Measurements from ENCODE around the gene UBE2D1.

DNA sequence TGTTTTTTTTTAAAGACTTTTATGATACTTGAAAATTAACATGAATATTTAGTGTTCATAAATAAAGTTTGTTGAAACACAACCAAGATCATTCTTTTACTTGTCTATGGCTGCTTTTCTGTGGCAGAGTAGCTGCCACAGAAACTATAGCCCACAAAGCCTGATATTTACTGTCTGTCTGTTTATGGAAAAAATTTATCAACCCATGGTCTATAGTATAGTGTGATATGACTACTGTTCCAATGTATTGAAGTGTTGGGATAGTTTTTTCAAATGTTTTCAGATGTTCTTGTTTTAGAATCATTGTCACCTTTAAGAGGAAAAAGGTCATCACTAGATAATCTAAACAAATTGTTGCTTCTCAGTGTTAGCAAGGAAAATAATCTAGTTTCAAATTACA is 61.3 kb downstream of the UBE2D1 start:
- TF ChIP-seq, protein P1, sequence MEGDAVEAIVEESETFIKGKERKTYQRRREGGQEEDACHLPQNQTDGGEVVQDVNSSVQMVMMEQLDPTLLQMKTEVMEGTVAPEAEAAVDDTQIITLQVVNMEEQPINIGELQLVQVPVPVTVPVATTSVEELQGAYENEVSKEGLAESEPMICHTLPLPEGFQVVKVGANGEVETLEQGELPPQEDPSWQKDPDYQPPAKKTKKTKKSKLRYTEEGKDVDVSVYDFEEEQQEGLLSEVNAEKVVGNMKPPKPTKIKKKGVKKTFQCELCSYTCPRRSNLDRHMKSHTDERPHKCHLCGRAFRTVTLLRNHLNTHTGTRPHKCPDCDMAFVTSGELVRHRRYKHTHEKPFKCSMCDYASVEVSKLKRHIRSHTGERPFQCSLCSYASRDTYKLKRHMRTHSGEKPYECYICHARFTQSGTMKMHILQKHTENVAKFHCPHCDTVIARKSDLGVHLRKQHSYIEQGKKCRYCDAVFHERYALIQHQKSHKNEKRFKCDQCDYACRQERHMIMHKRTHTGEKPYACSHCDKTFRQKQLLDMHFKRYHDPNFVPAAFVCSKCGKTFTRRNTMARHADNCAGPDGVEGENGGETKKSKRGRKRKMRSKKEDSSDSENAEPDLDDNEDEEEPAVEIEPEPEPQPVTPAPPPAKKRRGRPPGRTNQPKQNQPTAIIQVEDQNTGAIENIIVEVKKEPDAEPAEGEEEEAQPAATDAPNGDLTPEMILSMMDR (conservative IDR thresholded peaks at IDR 0.05 in 1 of 2, IDR thresholded peaks at IDR 0.05 in 1 of 2; ENCODE audit: low read depth in 1 of 2, low read length in 2 of 2), result no peak
- TF ChIP-seq EZH2 (IDR thresholded peaks at IDR 0.05; ENCODE audit: low read length, missing control alignments), result no peak

Measured in fibroblast of lung (primary cell).